Activated gamma-delta T cell (primary cell): Measurements from ENCODE around the gene FEN1.

ENCODE experiments used
- DNase-seq: peaks from one replicate; lab custom pipeline; 2025; lab: John Stamatoyannopoulos, UW

FEN1 gene

DNA sequence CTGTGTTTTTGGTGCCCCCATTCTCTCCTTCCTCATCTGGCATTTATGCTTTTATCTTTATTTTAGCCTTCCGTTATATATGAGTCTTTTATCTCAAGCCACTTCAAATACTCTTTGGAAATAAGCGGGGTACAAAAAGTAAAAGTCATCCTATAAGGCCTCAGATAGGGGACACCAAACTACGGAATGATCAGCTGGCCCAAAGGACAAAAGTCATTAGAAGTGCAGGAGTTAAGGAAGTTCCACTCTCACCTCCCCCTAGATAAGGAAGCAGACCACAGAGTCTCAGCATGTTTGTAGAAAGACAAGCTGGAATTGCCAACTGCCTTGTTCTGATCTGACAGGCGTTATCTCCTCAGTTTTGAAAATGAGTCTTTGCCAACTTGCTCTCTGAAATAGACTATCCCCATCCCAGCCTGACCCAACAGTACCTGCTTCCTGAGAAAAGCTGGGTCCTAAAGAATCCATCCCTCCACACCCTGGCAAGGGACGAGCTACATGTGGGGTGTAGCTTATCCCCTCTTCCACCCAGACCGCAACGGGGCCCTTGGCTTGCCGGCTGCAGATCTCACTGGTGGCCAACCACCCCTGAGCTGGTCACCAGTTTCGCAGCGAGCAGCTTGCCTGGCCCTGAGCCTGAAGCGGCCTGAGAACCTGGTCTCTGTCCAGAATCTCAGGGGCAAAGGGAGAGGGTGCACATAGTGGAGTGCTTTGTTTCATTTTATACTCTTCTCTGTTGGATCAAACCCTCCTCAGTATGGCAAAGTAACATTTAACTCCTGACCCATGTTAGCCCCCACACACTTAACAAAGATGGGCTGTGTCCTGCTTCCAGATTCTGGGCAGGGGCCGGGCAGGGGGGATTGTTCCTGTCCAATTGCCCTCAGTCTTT lies 49.2 kb downstream of the FEN1 start:
- no peak for DNase-seq

GRCh38 chr11:61842528-61842820 lies 49.8 kb downstream of the FEN1 start:
- DNase-seq, result no peak

- no peak for DNase-seq
Measured at GRCh38 chr11:61844909-61845565, 52.3 kb downstream of the FEN1 start.

GRCh38 chr11:61846362-61847020 lies 53.8 kb downstream of the FEN1 start:
- no peak for DNase-seq
